ENCODE data around the gene DDX28.
A peak's percentile ranks its signal among the peaks of the same experiment; 100 is the strongest.

DNA sequence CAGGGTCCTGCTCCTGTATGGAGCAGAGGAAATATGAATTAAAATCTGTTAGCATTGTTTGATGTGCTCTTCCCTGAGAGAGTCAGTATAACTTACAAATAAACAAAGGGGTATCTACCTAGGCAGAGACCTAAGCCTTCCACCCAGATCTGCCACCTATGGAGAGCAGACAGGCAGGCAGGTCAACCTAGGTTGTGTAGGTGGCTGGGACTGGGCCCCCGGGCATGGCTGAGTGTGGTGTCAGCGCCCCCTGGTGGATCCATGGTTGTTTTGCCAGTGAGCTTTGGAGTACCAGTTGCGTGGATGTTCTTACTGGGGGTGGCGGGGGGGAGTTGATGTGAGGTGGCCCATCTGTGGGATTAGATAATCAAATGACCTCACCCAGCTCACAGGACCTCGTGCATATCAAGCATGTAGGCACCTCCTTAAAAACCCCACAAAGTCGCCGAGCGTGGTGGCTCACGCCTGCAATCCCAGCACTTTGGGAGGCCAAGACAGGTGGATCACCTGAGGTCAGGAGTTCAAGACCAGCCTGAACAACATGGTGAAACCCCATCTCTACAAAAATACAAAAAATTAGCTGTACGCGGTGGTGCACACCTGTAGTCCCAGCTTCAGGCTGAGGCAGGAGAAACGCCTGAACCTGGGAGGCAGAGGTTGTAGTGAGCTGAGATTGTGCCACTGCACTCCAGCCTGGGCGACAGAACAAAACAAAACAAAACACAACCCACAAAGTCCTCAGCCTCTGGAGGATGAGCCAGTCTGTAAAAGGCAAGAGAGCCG is 17.7 kb upstream of the DDX28 start:
- no peak for TF ChIP-seq YY1 (IDR thresholded peaks at IDR 0.05)
- TF ChIP-seq, protein P1, sequence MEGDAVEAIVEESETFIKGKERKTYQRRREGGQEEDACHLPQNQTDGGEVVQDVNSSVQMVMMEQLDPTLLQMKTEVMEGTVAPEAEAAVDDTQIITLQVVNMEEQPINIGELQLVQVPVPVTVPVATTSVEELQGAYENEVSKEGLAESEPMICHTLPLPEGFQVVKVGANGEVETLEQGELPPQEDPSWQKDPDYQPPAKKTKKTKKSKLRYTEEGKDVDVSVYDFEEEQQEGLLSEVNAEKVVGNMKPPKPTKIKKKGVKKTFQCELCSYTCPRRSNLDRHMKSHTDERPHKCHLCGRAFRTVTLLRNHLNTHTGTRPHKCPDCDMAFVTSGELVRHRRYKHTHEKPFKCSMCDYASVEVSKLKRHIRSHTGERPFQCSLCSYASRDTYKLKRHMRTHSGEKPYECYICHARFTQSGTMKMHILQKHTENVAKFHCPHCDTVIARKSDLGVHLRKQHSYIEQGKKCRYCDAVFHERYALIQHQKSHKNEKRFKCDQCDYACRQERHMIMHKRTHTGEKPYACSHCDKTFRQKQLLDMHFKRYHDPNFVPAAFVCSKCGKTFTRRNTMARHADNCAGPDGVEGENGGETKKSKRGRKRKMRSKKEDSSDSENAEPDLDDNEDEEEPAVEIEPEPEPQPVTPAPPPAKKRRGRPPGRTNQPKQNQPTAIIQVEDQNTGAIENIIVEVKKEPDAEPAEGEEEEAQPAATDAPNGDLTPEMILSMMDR (IDR thresholded peaks at IDR 0.05; ENCODE audit: low read depth, low read length, missing input control) = peak; percentile 84
- no peak for TF ChIP-seq TAF1 (conservative IDR thresholded peaks at IDR 0.05)
- TF ChIP-seq FOXA1 (IDR thresholded peaks at IDR 0.05) = no peak
- TF ChIP-seq, protein P2, sequence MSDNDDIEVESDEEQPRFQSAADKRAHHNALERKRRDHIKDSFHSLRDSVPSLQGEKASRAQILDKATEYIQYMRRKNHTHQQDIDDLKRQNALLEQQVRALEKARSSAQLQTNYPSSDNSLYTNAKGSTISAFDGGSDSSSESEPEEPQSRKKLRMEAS (IDR thresholded peaks at IDR 0.05) = no peak
- TF ChIP-seq, protein P3, sequence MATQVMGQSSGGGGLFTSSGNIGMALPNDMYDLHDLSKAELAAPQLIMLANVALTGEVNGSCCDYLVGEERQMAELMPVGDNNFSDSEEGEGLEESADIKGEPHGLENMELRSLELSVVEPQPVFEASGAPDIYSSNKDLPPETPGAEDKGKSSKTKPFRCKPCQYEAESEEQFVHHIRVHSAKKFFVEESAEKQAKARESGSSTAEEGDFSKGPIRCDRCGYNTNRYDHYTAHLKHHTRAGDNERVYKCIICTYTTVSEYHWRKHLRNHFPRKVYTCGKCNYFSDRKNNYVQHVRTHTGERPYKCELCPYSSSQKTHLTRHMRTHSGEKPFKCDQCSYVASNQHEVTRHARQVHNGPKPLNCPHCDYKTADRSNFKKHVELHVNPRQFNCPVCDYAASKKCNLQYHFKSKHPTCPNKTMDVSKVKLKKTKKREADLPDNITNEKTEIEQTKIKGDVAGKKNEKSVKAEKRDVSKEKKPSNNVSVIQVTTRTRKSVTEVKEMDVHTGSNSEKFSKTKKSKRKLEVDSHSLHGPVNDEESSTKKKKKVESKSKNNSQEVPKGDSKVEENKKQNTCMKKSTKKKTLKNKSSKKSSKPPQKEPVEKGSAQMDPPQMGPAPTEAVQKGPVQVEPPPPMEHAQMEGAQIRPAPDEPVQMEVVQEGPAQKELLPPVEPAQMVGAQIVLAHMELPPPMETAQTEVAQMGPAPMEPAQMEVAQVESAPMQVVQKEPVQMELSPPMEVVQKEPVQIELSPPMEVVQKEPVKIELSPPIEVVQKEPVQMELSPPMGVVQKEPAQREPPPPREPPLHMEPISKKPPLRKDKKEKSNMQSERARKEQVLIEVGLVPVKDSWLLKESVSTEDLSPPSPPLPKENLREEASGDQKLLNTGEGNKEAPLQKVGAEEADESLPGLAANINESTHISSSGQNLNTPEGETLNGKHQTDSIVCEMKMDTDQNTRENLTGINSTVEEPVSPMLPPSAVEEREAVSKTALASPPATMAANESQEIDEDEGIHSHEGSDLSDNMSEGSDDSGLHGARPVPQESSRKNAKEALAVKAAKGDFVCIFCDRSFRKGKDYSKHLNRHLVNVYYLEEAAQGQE (IDR thresholded peaks at IDR 0.05) = no peak
